ENCODE measurements around the gene MCL1.
"Not testable (repeated sequence)": the region's sequence is repeated elsewhere in the genome, so short reads cannot be mapped to it uniquely, and the experiment has no call there.

The MCL1 gene

DNA sequence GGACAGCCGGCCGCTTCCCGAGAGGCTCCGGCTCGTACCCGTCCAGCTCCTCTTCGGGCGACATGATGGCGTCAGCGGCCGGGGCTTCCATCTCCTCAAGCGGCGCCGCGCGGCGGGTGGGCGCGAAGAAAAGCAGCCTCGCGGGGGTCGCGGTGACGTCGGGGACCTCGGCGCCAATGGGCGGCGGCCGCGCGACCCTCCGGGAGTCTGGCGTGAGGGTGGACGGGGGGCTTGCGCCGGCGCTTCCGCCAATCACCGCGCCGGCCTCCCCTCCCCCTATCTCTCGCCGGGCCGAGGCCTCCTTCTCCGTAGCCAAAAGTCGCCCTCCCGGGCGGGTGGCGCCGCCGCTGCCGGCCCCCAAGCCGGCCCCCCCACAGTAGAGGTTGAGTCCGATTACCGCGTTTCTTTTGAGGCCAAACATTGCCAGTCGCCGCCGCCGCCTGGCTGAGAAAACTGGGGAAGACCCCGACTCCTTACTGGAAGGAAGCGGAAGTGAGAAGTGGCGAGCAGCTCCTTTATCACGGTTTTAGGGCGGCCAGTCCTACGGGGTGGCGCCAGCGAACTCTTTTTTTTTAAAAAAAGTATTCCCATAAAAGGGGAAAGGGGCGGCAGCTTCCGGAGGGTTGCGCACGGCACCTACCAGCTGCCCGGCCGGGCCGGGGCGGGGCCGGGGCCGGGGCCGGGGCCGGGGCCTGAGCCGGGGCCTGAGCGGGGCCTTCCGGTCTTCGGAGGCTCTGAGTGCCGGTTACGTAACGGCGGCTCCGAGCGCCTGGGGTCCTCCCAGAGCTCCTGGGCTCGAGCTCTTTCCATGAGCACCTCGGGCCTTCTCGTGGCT, at the start of gene MCL1:
MCL1 (minus strand) TSS at position 501 of the 835 bp plus-strand sequence; CDS start at position 421, 80 bp downstream.
- DNase-seq = peak; percentile 97

DNA sequence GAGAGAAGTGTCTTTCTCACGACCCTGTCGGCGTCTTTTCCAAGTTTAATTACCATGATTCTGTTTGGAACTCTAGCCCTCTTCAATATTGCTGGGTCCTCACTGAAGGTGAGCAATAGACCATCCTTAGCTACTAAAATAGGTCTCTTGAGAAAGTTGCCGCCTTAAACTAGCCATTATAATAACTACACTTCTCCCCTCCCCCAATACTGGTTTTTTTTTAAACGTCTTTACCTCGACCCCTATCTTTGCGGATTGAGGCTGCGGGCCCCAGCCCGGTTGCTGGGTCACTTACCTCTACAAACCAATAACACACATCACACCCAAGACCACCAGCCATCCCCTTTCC, 49.3 kb upstream of the MCL1 start:
- no peak for DNase-seq

DNA sequence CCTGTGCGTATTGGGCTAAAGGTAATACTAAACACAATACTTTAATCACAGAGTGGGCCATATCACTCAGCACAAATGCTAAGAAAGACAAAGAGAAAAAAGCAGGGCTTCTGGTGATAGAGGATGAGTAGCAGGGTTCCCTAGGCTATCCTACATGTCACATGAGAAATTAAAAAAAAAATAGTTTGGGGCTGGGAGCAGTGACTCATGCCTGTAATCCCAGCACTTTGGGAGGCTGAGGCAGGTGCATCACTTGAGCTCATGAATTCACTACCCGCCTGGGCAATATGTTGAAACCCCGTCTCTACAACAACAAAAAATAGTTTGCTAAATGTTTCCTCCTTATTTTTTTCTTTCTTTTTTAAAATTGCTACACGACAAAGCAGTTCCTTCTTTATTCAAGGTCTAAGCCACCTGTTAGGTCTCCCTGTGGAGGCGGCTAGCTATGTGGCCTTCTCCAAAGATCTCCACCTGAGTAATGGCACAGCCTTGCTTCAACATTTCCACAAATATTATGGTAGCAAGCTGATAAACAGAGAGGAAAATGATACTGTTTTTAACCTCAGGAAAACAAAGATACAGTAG, 48.5 kb upstream of the MCL1 start:
- no peak for DNase-seq

DNA sequence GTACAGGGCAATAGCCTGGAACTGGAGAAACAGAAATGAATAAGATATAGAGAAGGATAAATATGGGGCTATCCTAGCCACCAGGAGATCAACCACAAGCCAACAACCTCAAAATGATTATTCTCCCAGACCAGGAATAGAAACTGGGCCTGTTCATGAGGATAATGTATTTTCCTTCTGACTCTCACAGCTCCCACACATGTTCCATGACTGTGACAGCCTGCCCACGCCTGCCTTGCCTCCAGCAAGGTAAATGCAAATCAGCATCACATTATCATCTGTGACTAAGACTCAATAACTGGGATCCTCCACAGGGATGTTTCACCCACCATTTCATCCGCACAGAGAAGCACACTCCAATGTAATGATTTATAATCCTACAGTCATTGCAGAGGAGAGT, 46.7 kb upstream of the MCL1 start:
- DNase-seq = no peak

DNA sequence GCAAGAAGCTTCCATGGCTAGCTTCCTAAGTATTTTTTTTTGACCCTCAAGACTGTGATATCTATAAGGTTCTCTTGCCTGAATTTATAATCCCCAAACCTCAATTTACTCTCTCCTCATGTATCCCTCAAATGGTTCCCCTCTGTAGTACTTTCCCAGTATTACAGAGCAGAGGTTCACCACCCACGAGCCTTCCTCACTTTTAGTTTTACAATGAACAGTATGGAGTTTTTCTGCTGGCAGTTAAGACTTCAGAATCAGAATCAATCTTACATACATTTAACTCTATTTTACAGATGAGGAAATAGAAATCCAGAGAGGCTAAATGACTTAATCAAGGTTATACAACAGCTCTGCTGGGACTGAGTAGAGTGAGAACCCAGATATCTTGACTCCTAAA, 45.1 kb upstream of the MCL1 start:
- not testable (repeated sequence) for DNase-seq

DNA sequence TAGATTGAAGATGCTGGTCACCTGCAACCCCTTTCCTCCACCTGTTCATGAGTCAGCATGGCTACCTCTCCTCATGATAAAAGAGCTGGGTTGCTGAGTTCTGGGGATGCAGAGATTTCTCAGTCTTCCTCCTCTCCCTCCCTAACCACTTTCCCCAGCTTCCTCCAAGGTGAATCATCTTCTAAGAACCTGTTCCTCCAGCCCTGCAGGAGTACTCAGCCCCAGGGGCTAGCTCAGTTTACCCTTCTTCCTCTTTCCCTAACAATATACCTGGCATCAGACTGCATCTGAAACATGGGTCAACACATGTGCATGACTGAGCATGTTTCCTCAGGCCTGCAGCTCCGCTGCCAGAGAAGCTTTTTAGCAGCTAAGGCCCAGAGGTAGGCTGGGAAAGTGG, 44.7 kb upstream of the MCL1 start:
- DNase-seq = not testable (repeated sequence)

DNA sequence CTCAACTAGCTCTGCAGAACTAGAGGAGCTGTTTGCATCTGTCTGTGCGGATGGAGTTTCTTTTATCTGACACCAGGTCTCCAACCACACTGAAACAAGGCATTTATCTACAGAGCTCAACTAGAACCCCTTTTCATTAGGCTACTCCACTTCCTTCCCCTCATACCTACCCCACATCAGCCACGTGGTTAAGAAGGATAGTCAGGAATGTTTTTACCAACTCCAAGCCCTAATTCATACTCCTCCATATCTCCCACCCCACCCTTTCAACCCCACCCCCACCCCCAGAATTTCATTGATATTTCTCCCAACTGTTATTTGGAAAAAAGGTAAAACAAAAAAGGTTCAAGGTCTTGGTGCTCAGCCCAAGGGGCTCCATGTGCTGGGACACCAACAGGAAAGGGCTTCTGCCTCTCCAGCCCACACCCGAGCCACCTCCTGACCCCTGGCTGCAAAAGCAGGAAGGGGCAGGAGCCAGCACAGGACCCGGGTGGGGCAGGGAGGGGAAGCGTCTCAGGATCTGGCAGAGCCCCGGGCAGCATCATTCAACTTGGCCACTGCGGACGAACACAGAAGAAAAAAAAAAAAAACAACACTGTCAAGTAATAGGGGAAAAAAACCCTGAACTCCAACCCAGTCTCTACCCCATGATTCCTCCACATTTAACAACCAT, 43.0 kb upstream of the MCL1 start:
- DNase-seq = no peak

DNA sequence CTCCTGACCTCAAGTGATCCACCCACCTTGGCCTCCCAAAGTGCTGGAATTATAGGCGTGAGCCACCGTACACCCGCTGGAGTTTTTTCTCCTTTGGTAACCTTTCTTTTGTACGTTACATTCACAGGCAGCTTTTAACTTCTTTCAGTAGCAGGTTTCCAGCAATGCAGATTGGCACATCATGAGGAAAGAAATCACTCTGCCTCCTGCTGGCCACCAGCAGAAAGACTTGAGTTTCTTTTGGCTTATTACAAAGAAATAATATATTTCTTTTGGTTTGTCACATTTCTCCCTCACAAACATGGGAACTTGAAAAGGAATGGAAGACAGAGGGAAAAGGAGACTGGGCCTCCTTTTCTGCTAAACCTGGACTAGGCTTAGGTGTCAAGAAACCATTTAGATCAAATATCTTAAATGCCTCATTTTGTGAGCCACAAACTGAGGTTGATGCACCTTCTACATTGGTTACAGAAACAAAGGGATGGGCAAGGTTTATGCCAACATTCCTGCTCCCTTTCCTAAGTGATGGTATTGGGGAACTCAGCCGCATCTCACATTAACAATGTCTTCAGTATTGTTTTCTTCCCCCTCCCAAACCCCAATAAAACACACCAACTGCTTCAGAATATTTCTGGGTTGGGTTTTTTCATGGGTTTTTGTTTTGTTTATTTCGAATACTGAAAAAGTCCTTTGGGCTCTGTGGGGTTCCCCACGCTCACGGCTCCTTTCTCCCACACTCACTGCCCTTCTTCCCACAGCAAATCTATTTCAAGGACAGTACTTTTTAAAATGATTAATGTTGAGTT, 42.3 kb upstream of the MCL1 start:
- peak; percentile 57 for DNase-seq

DNA sequence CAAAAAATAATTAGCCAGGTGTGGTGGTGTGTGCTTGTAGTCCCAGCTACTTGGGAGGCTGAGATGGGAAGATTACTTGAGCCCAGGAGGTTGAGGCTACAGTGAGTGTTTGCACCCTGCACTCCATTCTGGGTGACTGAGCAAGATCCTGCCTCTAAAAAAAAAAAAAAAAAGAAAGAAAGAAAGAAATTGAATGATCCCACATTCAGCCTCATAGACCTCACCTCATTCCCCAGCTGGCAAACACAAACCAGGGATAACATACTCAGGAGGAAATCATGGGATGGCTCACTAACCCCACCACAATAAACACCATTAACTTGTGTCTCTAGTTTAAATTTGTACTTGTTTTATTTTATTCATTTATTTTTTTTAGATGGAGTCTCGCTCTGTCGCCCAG, 41.5 kb upstream of the MCL1 start:
- no peak for DNase-seq

DNA sequence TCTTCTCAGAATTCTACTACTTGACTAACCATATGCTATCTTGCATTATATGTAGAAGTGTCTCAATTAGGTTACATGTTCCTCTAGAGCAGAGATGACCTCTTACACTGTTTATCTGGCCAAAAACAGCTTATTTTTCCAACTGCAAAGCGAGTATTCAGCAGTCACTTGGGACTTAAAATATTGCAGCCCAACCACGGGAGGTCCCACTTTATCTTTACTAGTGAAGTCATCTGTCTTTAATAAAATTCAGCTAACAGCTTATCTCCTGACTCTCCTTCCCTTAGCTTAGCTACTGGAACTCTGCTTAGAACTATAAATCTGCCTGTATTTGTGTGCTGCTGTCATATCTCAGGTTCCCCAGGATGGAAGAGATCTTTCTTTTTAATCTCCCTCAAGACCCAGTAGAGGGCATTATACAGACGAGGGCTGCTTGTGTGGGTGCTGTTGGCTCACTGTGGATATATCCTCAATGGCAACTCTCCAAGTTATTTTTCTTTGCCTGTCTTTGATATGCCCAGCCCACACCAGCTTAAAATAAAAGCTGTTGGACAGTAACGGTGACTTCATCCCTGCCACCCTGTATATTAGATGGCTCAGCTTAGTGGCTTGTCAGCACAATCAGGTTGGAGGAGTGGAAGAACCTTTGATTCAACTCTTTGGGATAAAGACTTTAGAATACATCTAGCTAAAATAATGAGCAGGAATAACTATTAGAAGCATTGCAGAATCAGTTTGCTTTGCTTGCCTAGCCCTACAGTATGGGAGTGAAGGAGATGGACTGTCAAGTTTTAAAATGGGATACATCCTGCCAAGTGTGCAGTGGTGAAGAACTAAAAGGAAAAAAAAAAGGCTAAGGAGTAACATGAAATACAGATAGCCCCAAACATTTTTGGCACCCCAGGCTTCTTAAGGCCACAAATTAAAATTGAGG, 40.4 kb upstream of the MCL1 start:
- DNase-seq = no peak

DNA sequence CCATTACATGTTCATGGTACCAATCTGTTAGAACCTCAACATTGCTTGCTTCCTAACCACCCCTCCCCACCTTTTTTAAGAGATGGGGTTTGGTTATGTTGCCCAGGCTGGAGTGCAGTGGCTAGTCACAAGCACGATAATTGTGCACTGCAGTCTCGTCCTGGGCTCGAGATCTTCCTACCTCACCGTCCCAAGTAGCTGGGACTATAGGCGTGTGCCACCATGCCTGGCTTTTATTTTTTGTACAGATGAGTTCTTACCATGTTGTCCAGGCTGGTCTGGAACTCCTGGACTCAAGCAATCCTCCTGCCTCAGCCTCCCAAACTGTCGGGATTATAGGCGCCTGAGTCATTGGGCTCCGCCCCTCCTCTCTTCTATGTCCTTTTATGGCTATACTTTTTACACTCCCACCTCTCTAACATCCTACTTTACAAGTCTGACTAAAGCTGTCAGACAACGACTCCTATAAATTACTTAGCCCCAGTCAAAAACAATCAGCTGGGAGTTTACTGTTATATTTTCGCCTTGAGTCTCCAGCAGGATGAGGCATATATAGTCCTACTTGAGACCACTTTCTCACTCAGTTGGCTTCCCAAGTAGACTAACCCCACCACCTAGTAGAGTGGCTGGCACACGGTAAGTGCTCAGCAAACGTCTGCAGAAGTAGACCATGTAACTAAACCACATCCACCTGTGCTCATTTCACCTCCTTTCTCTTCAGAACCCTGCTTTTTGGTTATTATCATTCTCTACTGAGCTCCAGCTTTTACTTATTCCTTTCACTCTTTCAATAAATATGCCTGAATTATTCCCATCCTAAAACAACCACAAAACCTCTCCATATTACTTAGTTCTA, 36.2 kb upstream of the MCL1 start:
- DNase-seq = no peak

DNA sequence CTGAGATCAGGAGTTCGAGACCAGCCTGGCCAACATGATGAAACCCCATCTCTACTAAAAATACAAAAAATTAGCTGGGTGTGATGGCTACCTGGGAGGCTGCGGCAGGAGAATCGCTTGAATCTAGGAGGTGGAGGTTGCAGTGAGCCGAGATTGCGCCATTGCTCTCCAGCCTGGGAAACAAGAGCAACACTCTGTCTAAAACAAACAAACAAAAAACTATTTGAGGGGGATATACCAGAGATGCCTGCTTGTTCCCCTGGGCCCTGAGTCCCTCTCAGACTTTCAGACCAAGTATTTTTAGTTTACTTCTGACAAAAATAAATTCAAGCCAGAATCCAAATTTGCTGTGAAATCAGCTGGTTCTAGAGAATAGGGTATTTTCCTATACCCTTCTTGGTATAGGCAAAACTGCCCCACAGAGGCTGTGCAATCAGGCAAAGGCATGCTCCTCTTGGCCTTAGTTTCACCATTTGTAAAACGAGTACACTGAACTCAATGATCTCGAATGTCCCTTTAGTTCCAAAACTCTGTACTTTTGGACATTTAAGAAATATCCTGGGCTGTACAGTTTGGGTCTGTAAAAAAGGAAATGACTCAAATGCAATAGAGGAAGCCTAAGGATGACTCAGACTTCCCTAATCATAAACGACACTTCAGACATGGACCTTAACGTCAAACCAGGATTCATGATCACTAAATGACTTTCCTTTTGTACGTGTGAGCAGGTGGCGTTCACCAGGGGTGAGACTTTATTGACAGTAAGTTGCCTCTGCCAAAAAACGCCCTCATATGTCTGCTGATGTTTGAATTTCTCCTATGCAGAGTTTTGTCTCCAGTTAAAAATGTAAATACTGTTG, 33.9 kb upstream of the MCL1 start:
- DNase-seq = no peak

DNA sequence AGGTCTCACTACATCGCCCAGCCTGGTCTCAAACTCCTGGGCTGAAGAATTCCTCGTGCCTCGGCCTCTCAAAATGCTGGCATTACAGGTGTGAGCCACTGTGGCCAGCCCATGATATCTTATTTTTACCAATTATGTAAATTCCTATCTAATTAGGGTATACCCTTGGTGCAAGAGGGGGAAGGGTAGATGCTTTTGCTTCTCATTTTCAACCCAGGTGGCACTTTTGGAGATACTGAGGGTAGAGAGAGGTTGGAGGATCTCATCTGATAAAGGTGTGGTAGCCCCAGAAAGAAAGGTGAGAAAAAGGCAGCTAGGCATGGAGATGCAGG, 32.6 kb upstream of the MCL1 start:
- no peak for DNase-seq

DNA sequence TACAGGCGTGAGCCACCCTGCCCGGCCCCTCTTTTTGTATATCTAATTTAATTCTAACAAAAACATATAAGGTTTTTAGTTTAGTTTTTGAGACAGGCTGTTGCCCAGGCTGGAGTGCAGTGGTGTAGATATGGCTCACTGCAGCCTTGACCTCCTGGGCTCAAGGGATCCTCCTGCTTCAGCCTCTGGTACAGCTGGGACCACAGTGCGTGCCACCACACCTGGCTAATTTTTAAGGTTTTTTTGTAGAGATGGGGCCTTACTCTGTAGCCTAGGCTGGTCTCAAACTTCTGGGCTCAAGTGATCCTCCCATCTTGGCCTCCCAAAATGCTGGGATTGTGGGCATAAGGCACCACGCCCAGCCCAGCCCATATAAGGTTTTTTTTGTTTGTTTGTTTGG, 31.2 kb upstream of the MCL1 start:
- no peak for DNase-seq

DNA sequence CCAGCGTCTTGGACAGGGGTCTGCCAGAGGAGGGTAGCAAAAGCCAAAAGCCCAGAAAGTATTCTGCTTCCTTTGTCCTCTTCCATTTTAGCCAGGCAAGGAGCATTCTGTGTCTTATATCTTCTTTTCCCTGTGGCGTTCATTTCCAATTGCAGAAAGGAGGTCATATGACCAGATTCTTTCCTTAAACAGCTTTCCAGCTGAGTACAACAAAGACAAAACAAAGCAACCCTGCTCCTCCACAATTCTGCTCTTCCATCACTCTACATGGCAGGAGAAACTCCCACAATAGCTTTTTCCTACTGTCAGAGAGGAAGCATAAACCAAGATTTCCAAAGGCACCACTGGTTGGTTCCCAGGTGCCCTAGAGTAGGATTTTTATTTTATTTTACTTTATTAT, 30.3 kb upstream of the MCL1 start:
- DNase-seq = no peak

DNA sequence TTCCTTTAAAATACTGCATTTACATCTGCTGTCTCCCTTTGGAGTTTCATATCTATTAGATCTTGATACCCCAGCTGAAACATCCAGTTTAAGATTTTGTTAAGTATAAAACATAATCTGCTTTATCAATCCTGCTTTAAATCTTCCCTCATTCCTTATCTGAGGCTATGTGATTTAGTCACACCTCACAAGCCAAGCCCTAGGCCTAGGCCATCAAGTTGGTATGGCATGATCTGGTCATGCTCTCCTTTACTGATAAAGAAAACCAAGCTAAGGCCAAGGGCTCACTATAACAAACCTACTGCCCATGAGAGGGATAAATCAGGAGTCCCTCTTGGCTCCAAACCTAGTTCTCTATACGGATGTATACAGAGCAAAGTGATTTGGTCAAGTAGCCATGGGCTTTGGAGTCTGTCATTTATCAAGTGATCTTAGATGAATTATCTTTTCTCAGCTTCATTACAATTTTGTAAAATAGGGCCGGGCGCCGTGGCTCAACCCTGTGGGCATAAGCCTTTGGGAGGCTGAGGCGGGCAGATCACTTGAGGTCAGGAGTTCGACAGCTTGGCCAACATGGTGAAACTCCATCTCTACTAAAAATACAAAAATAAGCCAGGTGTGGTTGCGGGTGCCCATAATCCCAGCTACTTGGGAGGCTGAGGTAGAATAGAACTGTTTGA, 27.2 kb upstream of the MCL1 start:
- DNase-seq = no peak

DNA sequence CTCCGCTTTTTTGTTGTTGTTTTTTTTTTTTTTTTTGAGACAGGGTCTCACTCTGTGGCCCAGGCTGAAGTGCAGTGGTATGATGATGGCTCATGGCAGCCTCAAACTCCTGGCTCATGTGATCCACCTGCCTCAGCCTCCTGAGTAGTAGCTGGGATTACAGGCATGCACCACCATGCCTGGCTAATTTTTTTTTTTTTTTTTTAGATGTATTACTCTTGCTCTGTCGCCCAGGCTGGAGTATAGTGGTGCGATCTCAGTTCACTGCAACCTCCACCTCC, 26.0 kb upstream of the MCL1 start:
- DNase-seq = not testable (repeated sequence)

DNA sequence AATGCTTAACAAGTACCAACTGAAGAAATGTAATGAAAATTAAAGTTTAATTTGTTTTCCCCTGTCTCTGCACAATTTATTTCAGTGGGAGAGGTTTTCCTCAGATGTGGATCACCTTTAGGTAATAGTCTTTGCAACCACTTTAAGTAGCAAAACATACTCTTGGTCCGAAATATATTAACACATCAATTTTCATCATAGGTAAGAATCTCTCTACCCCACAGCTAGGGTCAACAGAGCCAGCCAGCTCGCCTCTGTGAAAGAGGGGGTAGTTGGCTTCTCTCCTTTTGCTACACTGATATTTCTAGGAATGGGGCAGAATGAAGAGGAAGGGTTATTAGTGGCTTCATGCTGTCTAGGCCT, 24.8 kb upstream of the MCL1 start:
- no peak for DNase-seq

DNA sequence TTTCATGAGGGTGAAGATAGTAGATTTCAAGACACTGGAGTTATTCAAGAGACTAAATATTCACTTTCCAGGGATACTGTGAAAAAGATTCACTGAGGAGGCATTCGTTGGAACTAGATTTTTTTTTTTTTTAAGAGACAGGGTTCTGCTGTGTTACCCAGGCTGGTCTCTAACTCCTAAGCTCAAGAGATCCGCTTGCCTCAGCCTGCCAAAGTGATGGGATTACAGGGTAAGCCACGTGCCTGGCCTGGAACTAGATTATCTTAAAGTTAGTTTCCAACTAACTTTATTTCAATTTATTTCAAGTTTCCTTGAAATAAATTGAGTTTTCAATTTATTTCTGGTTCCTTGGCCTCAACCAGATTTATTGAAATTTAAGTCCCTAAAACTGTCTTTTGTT, 24.3 kb upstream of the MCL1 start:
- no peak for DNase-seq

DNA sequence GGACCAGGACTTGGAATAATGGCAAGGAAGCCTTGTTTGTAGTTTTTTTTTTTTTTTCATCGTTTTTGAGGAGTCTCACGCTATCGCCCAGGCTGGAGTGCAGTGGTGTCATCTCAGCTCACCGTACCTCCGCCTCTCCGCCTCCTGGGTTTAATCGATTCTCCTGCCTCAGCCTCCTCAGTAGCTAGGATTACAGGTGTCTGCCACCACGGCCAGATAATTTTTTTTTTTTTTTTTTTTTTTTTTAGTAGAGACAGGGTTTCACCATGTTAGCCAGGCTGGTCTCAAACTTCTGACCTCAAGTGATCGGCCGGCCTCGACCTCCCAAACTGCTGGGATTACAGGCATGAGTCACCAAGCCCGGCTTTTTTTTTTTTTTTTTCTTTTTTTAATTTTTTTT, 23.0 kb upstream of the MCL1 start:
- not testable (repeated sequence) for DNase-seq
